HL-60 (cell line): Measurements from ENCODE around the gene FMO1.
A peak's percentile ranks its signal among the peaks of the same experiment; 100 is the strongest.

Source experiments
- DNase-seq, 2 experiments: peaks; one replicate each; pipeline ENCODE4 v3.0.0-alpha.2; 2010 to 2020; ENCODE audit warnings: low read depth in 1 of 2, low spot score in 1 of 2
- H3K27ac ChIP-seq: fragments of 250-450 bp; sonication (Bioruptor Pico); replicated peaks from 2 replicates; pipeline ENCODE4 v1.5.1; 2020; ENCODE audit warnings: mild to moderate bottlenecking, moderate library complexity
- H3K27me3 ChIP-seq: fragments of 250-450 bp; sonication (Bioruptor Pico); 2 replicates; pipeline ENCODE4 v1.5.1; 2021; ENCODE audit warnings: mild to moderate bottlenecking, moderate library complexity; ENCODE audit not compliant: insufficient read depth, poor library complexity, severe bottlenecking
- H3K4me3 ChIP-seq: replicated peaks from 2 replicates; pipeline ENCODE4 v1.5.1; 2011; ENCODE audit warnings: mild to moderate bottlenecking, control low read depth, low read length; ENCODE audit not compliant: insufficient read depth
- GABPA ChIP-seq: IDR thresholded peaks from 2 replicates; pipeline ENCODE4 v1.6.1; 2012; ENCODE audit warnings: low read depth
- POLR2AphosphoS5 ChIP-seq: IDR thresholded peaks from 2 replicates; pipeline ENCODE4 v1.6.1; 2012; ENCODE audit warnings: low read depth
- SPI1 ChIP-seq: IDR thresholded peaks from 2 replicates; pipeline ENCODE4 v1.6.1; 2012; ENCODE audit warnings: low read depth, mild to moderate bottlenecking, borderline replicate concordance
- TF ChIP-seq, protein P1 (sequence below): IDR thresholded peaks from one replicate; pipeline ENCODE4 v1.5.1; 2011; ENCODE audit warnings: low read length, control low read depth, inconsistent platforms; ENCODE audit not compliant: insufficient read depth
- TF ChIP-seq, protein P2 (sequence below): IDR thresholded peaks from 2 replicates; pipeline ENCODE4 v1.6.1; 2012; ENCODE audit warnings: low read depth; ENCODE audit not compliant: insufficient replicate concordance

FMO1 gene

DNA sequence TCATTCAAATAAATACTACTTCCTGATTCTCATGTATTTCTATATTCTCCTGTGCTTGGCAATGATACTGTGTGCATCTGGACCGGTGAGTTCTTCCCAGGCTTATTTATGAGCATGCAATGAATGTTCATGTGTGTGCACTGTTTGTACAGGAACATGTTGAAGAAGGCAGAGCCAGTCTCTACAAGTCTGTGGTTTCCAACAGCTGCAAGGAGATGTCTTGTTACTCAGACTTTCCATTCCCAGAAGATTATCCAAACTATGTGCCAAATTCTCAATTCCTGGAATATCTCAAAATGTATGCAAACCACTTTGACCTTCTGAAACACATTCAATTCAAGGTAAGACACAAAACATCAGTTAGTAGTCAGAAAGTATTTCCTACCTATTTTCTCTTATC, 19.1 kb downstream of the FMO1 start:
- DNase-seq: no peak
- no peak overlapping the region for H3K4me3 ChIP-seq
- TF ChIP-seq GABPA (no peak), POLR2AphosphoS5 (no peak)
- TF ChIP-seq, protein P1, sequence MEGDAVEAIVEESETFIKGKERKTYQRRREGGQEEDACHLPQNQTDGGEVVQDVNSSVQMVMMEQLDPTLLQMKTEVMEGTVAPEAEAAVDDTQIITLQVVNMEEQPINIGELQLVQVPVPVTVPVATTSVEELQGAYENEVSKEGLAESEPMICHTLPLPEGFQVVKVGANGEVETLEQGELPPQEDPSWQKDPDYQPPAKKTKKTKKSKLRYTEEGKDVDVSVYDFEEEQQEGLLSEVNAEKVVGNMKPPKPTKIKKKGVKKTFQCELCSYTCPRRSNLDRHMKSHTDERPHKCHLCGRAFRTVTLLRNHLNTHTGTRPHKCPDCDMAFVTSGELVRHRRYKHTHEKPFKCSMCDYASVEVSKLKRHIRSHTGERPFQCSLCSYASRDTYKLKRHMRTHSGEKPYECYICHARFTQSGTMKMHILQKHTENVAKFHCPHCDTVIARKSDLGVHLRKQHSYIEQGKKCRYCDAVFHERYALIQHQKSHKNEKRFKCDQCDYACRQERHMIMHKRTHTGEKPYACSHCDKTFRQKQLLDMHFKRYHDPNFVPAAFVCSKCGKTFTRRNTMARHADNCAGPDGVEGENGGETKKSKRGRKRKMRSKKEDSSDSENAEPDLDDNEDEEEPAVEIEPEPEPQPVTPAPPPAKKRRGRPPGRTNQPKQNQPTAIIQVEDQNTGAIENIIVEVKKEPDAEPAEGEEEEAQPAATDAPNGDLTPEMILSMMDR: no peak
- H3K27me3 ChIP-seq: no peaks in the 10 kb centered on the region
- H3K27ac ChIP-seq: no peak overlapping the region

DNA sequence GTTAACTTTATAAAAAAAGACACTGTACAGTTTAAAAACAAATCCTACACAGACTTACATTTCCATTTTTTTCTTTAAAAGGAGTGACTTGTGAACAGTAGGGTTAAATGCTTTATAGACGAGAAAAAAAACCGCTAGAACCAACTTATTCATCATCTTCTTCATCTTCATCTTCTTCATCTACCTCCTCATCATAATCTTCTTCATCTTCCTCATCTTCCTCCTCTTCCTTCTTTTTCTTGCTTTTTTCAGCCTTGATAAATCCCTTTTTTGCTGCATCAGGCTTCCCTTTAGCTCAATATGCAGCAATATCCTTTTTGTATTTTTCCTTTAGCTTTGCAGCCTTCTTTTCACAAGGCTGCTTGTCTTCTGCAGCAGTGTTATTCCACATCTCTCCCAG, 22.5 kb downstream of the FMO1 start:
- no peaks in the 10 kb centered on the region for H3K27me3 ChIP-seq
- no peak overlapping the region for H3K27ac ChIP-seq
- TF ChIP-seq POLR2AphosphoS5 (no peak), SPI1 (no peak), GABPA (no peak)
- TF ChIP-seq, protein P1: no peak
- TF ChIP-seq, protein P2, sequence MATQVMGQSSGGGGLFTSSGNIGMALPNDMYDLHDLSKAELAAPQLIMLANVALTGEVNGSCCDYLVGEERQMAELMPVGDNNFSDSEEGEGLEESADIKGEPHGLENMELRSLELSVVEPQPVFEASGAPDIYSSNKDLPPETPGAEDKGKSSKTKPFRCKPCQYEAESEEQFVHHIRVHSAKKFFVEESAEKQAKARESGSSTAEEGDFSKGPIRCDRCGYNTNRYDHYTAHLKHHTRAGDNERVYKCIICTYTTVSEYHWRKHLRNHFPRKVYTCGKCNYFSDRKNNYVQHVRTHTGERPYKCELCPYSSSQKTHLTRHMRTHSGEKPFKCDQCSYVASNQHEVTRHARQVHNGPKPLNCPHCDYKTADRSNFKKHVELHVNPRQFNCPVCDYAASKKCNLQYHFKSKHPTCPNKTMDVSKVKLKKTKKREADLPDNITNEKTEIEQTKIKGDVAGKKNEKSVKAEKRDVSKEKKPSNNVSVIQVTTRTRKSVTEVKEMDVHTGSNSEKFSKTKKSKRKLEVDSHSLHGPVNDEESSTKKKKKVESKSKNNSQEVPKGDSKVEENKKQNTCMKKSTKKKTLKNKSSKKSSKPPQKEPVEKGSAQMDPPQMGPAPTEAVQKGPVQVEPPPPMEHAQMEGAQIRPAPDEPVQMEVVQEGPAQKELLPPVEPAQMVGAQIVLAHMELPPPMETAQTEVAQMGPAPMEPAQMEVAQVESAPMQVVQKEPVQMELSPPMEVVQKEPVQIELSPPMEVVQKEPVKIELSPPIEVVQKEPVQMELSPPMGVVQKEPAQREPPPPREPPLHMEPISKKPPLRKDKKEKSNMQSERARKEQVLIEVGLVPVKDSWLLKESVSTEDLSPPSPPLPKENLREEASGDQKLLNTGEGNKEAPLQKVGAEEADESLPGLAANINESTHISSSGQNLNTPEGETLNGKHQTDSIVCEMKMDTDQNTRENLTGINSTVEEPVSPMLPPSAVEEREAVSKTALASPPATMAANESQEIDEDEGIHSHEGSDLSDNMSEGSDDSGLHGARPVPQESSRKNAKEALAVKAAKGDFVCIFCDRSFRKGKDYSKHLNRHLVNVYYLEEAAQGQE: no peak
- DNase-seq: no peak
- H3K4me3 ChIP-seq: no peak overlapping the region

DNA sequence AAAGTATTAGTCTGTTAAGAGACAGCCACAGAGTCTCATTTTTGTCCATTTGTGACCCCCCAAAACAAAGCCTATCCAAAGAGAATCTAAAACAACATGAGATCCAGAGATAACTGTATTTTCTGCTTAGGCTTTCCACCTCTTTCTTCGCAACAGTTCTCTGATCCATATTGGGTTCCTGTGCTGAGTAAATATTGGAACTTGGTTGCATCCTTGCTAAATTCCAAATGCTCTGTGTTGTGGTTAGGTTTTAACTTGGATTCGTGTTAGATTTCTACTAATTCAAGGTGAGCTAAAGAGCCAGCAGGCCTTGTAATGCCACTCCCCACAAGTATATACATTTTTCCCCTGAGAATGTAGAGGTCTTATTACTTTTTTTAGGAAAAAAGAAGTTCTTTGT, 29.2 kb downstream of the FMO1 start:
- Histone ChIP-seq H3K4me3 (no peak overlapping the region), H3K27me3 (no peaks in the 10 kb centered on the region), H3K27ac (no peak overlapping the region)
- DNase-seq: no peak
- TF ChIP-seq POLR2AphosphoS5: no peak
- no peak for TF ChIP-seq SPI1
- TF ChIP-seq, protein P1: no peak
- no peak for TF ChIP-seq GABPA
- TF ChIP-seq, protein P2: no peak

DNA sequence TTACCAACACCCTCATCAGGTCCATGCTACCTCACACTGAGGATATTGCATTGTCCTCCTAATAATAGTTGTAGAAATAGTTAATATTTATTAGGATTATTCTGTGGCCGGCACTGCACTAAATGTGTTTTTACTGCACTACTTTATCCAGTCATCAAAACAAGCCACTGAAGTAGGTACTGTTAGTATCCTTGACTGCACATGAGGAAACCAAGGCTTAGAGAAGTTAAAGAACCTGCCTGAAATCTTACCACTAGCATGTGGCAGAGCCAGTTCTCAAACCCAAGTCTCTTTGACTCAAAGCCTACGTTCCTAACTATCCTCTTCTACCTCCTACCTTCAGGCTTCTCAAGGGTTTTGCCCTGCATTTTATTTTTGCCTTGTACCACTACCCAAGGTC, 30.9 kb downstream of the FMO1 start:
- Histone ChIP-seq H3K4me3 (no peak overlapping the region), H3K27me3 (no peaks in the 10 kb centered on the region), H3K27ac (peak overlapping the region; percentile 70)
- DNase-seq: no peak
- TF ChIP-seq, protein P1: no peak
- no peak for TF ChIP-seq SPI1
- TF ChIP-seq, protein P2: no peak
- no peak for TF ChIP-seq GABPA
- no peak for TF ChIP-seq POLR2AphosphoS5
